WERI-Rb-1 (cell line): ENCODE results near the gene RAB37.

Experiments used
- DNase-seq: peaks from one replicate; pipeline ENCODE4 v3.0.0-alpha.2; 2020
- H3K27ac ChIP-seq: fragments of 250-450 bp; sonication (Bioruptor Pico); 2 replicates; pipeline ENCODE4 v1.5.1; 2020; ENCODE audit warnings: mild to moderate bottlenecking, moderate library complexity
- H3K27me3 ChIP-seq: fragments of 250-450 bp; sonication (Bioruptor Pico); 2 replicates; pipeline ENCODE4 v1.5.1; 2021; ENCODE audit warnings: mild to moderate bottlenecking, low read depth, moderate library complexity; ENCODE audit not compliant: insufficient read depth, severe bottlenecking
- H3K36me3 ChIP-seq: fragments of 250-450 bp; sonication (Bioruptor Pico); 2 replicates; pipeline ENCODE4 v1.5.1; 2020; ENCODE audit warnings: mild to moderate bottlenecking, moderate library complexity
- H3K4me3 ChIP-seq: 2 replicates; pipeline ENCODE4 v1.5.1; 2011; ENCODE audit warnings: low read depth, mild to moderate bottlenecking, control low read depth, low read length
- H3K9me3 ChIP-seq: fragments of 250-450 bp; sonication (Bioruptor Pico); 2 replicates; pipeline ENCODE4 v1.5.1; 2021; ENCODE audit warnings: mild to moderate bottlenecking, moderate library complexity; ENCODE audit not compliant: severe bottlenecking
- TF ChIP-seq, protein P1 (sequence below): IDR thresholded peaks from 2 replicates; pipeline ENCODE4 v1.5.1; 2011; ENCODE audit warnings: low read depth, mild to moderate bottlenecking, control low read depth, inconsistent platforms, low read length

Gene RAB37

DNA sequence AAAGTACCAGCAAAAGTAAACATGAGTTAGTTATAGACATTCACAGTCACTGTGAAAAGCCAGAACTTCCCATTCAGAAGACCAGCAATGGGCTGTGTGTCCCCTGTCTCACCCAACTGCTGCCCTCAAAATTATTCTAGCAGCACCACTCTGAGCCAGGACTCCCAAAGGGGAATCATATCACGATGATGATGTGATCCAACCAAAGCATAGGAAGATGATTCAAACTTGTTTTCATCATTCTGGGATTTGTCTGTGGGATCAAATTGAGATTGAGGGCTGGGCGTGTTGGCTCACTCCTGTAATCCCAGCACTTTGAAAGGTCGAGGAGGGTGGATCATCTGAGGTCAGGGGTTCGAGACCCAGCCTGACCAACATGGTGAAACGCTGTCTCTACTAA is 45.5 kb downstream of the RAB37 start:
- Histone ChIP-seq H3K4me3 (no peak overlapping the region), H3K36me3 (peaks cover 69% of the 10 kb centered on the region), H3K9me3 (no peaks in the 10 kb centered on the region)

DNA sequence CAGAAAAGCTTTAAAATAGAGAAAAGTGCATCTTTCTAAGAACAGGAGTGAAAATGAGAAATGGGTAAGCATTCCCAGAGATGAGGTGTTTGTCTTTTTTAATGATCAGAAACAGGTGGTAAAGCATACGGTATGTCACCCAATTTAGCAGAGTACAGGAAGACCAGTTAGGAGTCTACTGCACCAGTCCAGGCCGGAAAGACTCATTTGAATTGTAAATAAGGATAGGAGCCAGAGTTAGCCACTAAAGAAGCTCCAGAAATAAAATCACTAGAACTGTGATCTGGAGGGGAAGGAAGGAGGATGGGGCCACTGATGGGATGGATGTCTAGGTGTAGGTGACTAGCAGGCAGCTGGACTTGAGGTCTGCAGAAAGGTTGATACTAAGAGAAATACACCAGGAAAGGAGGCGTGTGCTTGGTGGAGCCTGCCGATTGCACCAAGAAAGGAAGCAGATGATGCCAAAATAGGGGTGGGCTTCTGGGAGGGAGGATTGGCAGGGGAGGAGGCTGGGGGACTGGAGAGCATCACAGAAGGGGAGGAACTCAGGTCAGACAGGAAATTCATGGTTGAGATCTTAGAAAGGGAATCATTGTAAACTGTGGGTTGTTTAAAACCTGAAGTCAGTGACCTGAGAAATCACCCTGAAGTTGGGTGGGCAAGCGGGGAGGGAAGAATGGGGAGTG is 47.2 kb downstream of the RAB37 start:
- no peaks in the 10 kb centered on the region for H3K27me3 ChIP-seq
- H3K9me3 ChIP-seq = no peaks in the 10 kb centered on the region
- TF ChIP-seq, protein P1, sequence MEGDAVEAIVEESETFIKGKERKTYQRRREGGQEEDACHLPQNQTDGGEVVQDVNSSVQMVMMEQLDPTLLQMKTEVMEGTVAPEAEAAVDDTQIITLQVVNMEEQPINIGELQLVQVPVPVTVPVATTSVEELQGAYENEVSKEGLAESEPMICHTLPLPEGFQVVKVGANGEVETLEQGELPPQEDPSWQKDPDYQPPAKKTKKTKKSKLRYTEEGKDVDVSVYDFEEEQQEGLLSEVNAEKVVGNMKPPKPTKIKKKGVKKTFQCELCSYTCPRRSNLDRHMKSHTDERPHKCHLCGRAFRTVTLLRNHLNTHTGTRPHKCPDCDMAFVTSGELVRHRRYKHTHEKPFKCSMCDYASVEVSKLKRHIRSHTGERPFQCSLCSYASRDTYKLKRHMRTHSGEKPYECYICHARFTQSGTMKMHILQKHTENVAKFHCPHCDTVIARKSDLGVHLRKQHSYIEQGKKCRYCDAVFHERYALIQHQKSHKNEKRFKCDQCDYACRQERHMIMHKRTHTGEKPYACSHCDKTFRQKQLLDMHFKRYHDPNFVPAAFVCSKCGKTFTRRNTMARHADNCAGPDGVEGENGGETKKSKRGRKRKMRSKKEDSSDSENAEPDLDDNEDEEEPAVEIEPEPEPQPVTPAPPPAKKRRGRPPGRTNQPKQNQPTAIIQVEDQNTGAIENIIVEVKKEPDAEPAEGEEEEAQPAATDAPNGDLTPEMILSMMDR = no peak
- DNase-seq = no peak
- no peak overlapping the region for H3K27ac ChIP-seq
- peaks cover 65% of the 10 kb centered on the region for H3K36me3 ChIP-seq
- no peak overlapping the region for H3K4me3 ChIP-seq

More for the DNA sequence above, 45.5 kb downstream of the RAB37 start:
- DNase-seq = no peak
- TF ChIP-seq, protein P1 = no peak
- H3K27me3 ChIP-seq = no peaks in the 10 kb centered on the region
- no peak overlapping the region for H3K27ac ChIP-seq

DNA sequence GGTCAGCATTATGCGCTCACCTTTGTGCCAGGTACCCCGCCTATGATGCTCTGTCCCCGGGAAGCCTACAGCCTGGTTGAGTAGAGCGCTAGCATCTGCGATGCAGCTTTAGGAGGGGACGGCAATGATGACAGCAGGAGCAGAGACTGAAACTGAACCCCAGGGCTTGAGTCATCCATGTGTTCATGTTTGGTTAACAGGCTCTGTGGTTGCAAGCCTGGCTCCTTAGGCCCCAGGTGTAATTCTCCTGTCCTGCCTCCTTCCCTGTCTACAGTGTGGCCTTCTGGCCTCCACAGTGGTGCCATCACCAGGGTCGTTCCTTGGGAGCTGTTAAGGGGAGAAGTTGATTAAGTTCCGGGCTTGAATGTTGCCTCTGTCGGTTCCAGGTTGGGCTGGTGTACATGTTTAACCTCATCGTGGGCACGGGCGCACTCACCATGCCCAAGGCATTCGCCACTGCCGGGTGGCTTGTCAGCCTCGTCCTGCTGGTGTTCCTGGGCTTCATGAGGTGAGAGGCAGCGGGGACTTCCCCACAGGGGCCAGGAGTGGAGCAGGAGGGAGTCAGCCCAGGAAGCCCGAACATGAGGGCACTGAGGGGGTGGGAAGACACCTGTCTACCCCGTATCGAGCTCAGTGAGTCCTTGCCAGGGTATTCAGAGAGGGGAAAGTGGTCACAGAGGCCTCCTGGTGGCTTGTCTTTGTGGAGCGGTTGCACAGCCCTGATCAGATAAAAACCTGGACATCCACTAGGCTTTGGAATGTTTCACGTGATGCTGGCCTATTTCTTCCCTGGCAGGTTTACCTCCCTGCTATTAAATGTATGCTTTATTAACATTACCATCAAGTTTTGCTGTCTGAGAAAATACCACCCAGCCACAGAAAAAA is 48.3 kb downstream of the RAB37 start:
- no peak for DNase-seq
- Histone ChIP-seq H3K9me3 (no peaks in the 10 kb centered on the region), H3K4me3 (no peak overlapping the region), H3K36me3 (peaks cover 59% of the 10 kb centered on the region), H3K27ac (no peak overlapping the region), H3K27me3 (no peaks in the 10 kb centered on the region)
- TF ChIP-seq, protein P1 = 0 out of 2 replicates have a peak, but pooled peaks have one; percentile 18

DNA sequence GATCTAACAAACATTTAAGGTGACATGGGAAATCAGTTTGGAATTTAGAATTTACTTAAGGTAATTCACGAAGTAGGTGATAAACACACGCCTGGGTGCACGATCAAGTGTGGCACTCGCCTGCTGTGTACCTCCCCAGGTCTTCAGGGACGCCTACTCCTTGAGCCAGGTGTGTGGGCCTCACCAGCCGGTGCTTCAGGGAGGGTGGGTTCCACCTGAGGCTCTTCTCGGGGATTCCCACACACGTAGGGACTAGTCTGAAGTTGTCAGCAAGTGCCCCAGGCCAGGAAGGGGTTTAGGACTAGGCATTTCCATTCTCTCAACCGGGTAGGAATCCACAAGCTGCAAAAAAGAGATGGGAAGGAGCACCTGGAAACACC is 48.9 kb downstream of the RAB37 start:
- no peaks in the 10 kb centered on the region for H3K27me3 ChIP-seq
- no peaks in the 10 kb centered on the region for H3K9me3 ChIP-seq
- TF ChIP-seq, protein P1 = no peak
- no peak overlapping the region for H3K27ac ChIP-seq
- no peak overlapping the region for H3K4me3 ChIP-seq
- no peak for DNase-seq
- H3K36me3 ChIP-seq = peaks cover 58% of the 10 kb centered on the region

DNA sequence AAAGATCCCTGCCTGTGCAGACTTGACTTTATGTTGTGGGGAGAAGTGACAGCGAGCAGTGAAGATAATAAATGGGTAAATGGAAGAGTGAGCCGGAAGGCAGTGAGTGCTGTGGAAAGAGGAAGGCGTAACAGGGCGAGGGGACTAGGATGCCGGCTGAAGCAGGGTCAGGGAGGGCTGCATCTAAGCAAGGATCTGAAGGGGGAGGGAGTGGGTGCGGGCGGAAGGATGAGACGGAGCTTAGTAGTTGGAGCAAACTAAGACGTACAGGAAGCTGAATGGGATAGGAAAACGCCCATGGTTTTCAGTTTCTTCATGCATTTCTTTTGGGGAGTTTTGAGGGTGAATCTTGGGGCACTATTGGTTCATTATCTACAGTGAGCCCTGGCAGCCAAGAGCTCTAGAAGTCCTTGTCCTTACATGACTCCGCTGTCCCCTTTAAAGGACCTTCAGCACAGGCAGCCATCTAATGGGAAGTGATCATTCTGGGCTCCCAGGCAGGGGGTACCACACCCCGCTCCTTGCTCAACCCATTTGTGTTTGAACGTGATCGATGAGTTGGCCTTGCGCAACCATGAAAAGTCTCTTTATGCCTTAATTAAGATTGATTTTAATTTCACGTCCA is 49.5 kb downstream of the RAB37 start:
- H3K9me3 ChIP-seq = no peaks in the 10 kb centered on the region
- H3K4me3 ChIP-seq = no peak overlapping the region
- peaks cover 53% of the 10 kb centered on the region for H3K36me3 ChIP-seq
- no peak overlapping the region for H3K27ac ChIP-seq
- peak; percentile 51 for DNase-seq
- H3K27me3 ChIP-seq = no peaks in the 10 kb centered on the region
- TF ChIP-seq, protein P1 = no peak
